Fibroblast of villous mesenchyme (primary cell): ENCODE measurements around the gene PIM3. TPM values are rescaled to one million over a fixed set of nuclear protein-coding genes. Genes with fewer than 3 reads are reported as not detected.

ENCODE experiments used
- DNase-seq: peaks from one replicate; pipeline ENCODE4 v3.0.0-alpha.2; 2010; ENCODE audit warnings: low read depth
- H3K4me3 ChIP-seq: 2 replicates; pipeline ENCODE4 v1.5.1; 2011; ENCODE audit warnings: low read depth, mild to moderate bottlenecking, low read length
- total RNA-seq: library from RNA; depleted of rRNA; stranded (reverse); fragments of >200 nt; gene quantifications from 2 replicates; pipeline ENCODE4 v1.2.3, GENCODE V29; 2012
- TF ChIP-seq, protein P1 (sequence below): IDR thresholded peaks from 2 replicates; pipeline ENCODE4 v1.5.1; 2012; ENCODE audit warnings: low read depth, mild to moderate bottlenecking, low read length; ENCODE audit not compliant: insufficient read depth

Gene PIM3
- total RNA-seq, 1 donor: 32.0 TPM

- TF ChIP-seq, protein P1, sequence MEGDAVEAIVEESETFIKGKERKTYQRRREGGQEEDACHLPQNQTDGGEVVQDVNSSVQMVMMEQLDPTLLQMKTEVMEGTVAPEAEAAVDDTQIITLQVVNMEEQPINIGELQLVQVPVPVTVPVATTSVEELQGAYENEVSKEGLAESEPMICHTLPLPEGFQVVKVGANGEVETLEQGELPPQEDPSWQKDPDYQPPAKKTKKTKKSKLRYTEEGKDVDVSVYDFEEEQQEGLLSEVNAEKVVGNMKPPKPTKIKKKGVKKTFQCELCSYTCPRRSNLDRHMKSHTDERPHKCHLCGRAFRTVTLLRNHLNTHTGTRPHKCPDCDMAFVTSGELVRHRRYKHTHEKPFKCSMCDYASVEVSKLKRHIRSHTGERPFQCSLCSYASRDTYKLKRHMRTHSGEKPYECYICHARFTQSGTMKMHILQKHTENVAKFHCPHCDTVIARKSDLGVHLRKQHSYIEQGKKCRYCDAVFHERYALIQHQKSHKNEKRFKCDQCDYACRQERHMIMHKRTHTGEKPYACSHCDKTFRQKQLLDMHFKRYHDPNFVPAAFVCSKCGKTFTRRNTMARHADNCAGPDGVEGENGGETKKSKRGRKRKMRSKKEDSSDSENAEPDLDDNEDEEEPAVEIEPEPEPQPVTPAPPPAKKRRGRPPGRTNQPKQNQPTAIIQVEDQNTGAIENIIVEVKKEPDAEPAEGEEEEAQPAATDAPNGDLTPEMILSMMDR: no peak
- no peak for DNase-seq
- no peak overlapping the region for H3K4me3 ChIP-seq
Observed at GRCh38 chr22:49966041-49966773, 5.6 kb downstream of the PIM3 start.

GRCh38 chr22:49966774-49967705, 6.5 kb downstream of the PIM3 start:
- TF ChIP-seq, protein P1: no peak
- peak; percentile 89 for DNase-seq
- no peak overlapping the region for H3K4me3 ChIP-seq

GRCh38 chr22:49967706-49968208, 7.2 kb downstream of the PIM3 start:
- TF ChIP-seq, protein P1: no peak
- peak; percentile 48 for DNase-seq
- H3K4me3 ChIP-seq: no peak overlapping the region

DNA sequence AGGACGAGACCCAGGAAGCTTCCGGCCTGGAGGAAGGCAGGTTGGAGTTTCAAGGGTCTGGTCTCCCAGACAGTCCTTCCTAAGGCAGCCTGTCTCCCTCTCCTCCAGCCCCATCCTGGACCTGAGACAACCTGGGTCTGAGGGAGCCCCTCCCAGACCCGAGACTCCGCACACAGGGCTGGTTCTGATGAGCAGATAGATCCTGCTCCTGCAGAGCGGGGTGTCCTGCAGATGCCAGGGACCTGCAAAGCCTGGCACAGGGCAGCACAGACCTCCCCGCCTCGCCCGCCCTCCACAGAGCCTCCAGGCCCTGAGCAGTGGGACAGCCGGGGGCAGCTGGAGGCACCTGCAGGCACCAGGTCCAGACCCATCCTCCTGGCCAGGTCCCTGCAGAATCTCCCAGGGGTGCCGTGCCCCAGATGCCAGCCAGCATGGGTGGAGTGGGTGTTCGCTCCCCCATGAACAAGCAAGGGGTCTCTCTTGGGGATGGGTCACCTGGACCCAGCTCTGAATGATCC, 7.8 kb downstream of the PIM3 start:
- no peak for DNase-seq
- TF ChIP-seq, protein P1: no peak
- H3K4me3 ChIP-seq: no peak overlapping the region

GRCh38 chr22:49968831-49969661, 8.5 kb downstream of the PIM3 start:
- DNase-seq: no peak
- TF ChIP-seq, protein P1: no peak
- H3K4me3 ChIP-seq: no peak overlapping the region
